Endothelial cell of umbilical vein (primary cell): ENCODE data around the gene TMEM119. TPM values are rescaled to one million over a fixed set of nuclear protein-coding genes. Genes with fewer than 3 reads are reported as not detected.

Experiments used
- BruUV-seq: library from RNA; stranded (reverse); fragments of 400-500 nt; replicated peaks from 2 replicates; lab custom pipeline; 2021; lab: Mats Ljungman, UMichigan
- CTCF ChIA-PET: fragments of 300-600, 350-600 bp; sonication (Branson Sonifier 250); formaldehyde crosslinking; loops from one replicate; lab custom pipeline; 2021; ENCODE audit warnings: antibody characterized with exemption, inconsistent platforms; lab: Charles Lee
- POLR2A ChIA-PET: fragments of 300-600, 350-600 bp; sonication (Branson Sonifier 250); formaldehyde crosslinking; loops from one replicate; lab custom pipeline; 2021; ENCODE audit warnings: antibody characterized with exemption, inconsistent platforms; lab: Charles Lee
- DNase-seq: peaks from one replicate; pipeline ENCODE4 v3.0.0-alpha.2; 2011; ENCODE audit warnings: low read depth, low spot score
- FAIRE-seq: peaks from 2 replicates; lab custom pipeline; 2011; peaks lifted over from hg19 to GRCh38; lab: Jason Lieb, UNC
- H2AFZ ChIP-seq: 2 replicates; pipeline ENCODE4 v1.6.0; 2012; ENCODE audit warnings: low read depth, low read length, control low read depth, inconsistent platforms
- H3K27ac ChIP-seq: 2 replicates; pipeline ENCODE4 v1.5.1; 2011; ENCODE audit warnings: low read depth, mild to moderate bottlenecking, control low read depth, low read length, moderate library complexity; ENCODE audit not compliant: insufficient read depth
- H3K27me3 ChIP-seq, 2 experiments: 2 replicates each; pipeline versions ENCODE4 v1.6.0 to v1.6.1; 2011; ENCODE audit warnings: low read length in 2 of 2, mixed read lengths in 1 of 2; ENCODE audit not compliant: control insufficient read depth in 2 of 2, insufficient read depth in 2 of 2
- H3K36me3 ChIP-seq, 2 experiments: 2 replicates in 1 of 2; 3 replicates in 1 of 2; pipeline ENCODE4 v1.5.1; 2011; ENCODE audit warnings: low read length in 2 of 2, mild to moderate bottlenecking in 1 of 2, moderate library complexity in 1 of 2; ENCODE audit not compliant: control insufficient read depth in 2 of 2, insufficient read depth in 2 of 2; ENCODE audit errors: extremely low read depth in 1 of 2
- H3K4me1 ChIP-seq: 3 replicates; pipeline ENCODE4 v1.5.1; 2011; ENCODE audit warnings: mild to moderate bottlenecking, low read length; ENCODE audit not compliant: control insufficient read depth, insufficient read depth; ENCODE audit errors: extremely low read depth
- H3K4me2 ChIP-seq: 2 replicates; pipeline ENCODE4 v1.6.1; 2011; ENCODE audit warnings: low read length, control low read depth, mixed read lengths; ENCODE audit not compliant: insufficient read depth
- H3K4me3 ChIP-seq, 3 experiments: fragments of 200-600 bp in 1 of 3; sonication (generic), shearing (Covaris generic) in 1 of 3; replicated peaks in 1 of 3; 2 replicates each; pipeline ENCODE4 v1.5.1; 2011 to 2016; ENCODE audit warnings: control low read depth in 3 of 3, low read length in 3 of 3, mild to moderate bottlenecking in 2 of 3, inconsistent platforms in 1 of 3, low read depth in 1 of 3, moderate library complexity in 1 of 3; ENCODE audit not compliant: insufficient read depth in 1 of 3
- H3K79me2 ChIP-seq: 2 replicates; pipeline ENCODE4 v1.6.0; 2012; ENCODE audit warnings: low read length, inconsistent platforms; ENCODE audit not compliant: control insufficient read depth, insufficient read depth
- H3K9ac ChIP-seq: replicated peaks from 2 replicates; pipeline ENCODE3; 2011; ENCODE audit warnings: low read length, control low read depth; ENCODE audit not compliant: insufficient read depth; ENCODE audit errors: extremely low read depth
- H3K9me1 ChIP-seq: replicated peaks from 3 replicates; pipeline ENCODE4 v1.6.0; 2011; ENCODE audit warnings: mild to moderate bottlenecking, low read length; ENCODE audit not compliant: control insufficient read depth, insufficient read depth; ENCODE audit errors: extremely low read depth
- H3K9me3 ChIP-seq: replicated peaks from 2 replicates; pipeline ENCODE4 v1.5.1; 2012; ENCODE audit warnings: low read length, inconsistent platforms; ENCODE audit not compliant: control insufficient read depth, insufficient read depth
- H4K20me1 ChIP-seq: replicated peaks from 2 replicates; pipeline ENCODE3; 2011; ENCODE audit warnings: mild to moderate bottlenecking, low read length; ENCODE audit not compliant: control insufficient read depth, insufficient read depth; ENCODE audit errors: extremely low read depth
- EZH2 ChIP-seq: IDR thresholded peaks from 2 replicates; pipeline ENCODE4 v1.6.1; 2012; ENCODE audit warnings: borderline replicate concordance, low read depth, mild to moderate bottlenecking, moderate library complexity, low read length, inconsistent platforms; ENCODE audit not compliant: severe bottlenecking
- FOS ChIP-seq: IDR thresholded peaks from 2 replicates; pipeline ENCODE4 v1.6.1; 2011; ENCODE audit warnings: mild to moderate bottlenecking, low read length, moderate library complexity, borderline replicate concordance; ENCODE audit not compliant: insufficient read depth
- GATA2 ChIP-seq: IDR thresholded peaks from 2 replicates; pipeline ENCODE4 v1.7.0; 2011; ENCODE audit warnings: low read depth, mild to moderate bottlenecking, moderate library complexity, mixed read lengths, low read length; ENCODE audit not compliant: insufficient read length, insufficient read depth
- JUN ChIP-seq: IDR thresholded peaks from 2 replicates; pipeline ENCODE4 v1.6.1; 2011; ENCODE audit warnings: borderline replicate concordance, low read depth; ENCODE audit not compliant: insufficient read length, insufficient read depth
- MYC ChIP-seq: IDR thresholded peaks from one replicate; pipeline ENCODE4 v1.6.1; 2011; ENCODE audit warnings: mild to moderate bottlenecking, low read depth, low read length
- POLR2A ChIP-seq: IDR thresholded peaks from 2 replicates; pipeline ENCODE4 v1.6.1; 2012; ENCODE audit warnings: low read depth, mild to moderate bottlenecking, control low read depth, low read length
- POLR2AphosphoS5 ChIP-seq: IDR thresholded peaks from 2 replicates; pipeline ENCODE4 v1.6.1; 2012; ENCODE audit warnings: low read depth, mild to moderate bottlenecking, control low read depth, low read length, moderate library complexity; ENCODE audit not compliant: insufficient read depth
- dilution Hi-C: fragments of 300-500 bp; cut with MboI; formaldehyde crosslinking; loops from one replicate; pipeline ENCODE4 v1.15.0; 2019; ENCODE audit warnings: low sequenced_read_pairs; ENCODE audit not compliant: extremely low pct_ligation_motif_present
- intact Hi-C: fragments of 100-400 bp; cut with micrococcal nuclease; formaldehyde crosslinking; loops from one replicate; pipeline ENCODE4 v1.10.0; 2022
- polyA plus RNA-seq, 4 experiments: library from polyadenylated mRNA; depleted of rRNA in 3 of 4; stranded (reverse) in 3 of 4; unstranded in 1 of 4; fragments of >200 nt; gene quantifications; 2 replicates each; pipeline versions ENCODE4 v1.2.1 to v1.2.3, GENCODE V29; 2011 to 2012; ENCODE audit warnings: missing spikeins in 1 of 4
- total RNA-seq: library from RNA; stranded (reverse); gene quantifications from 2 replicates; pipeline ENCODE4 v1.2.3, GENCODE V29; 2021
- TF ChIP-seq, protein P1 (sequence below): IDR thresholded peaks from 2 replicates; pipeline ENCODE4 v1.6.1; 2011; ENCODE audit not compliant: insufficient read depth, insufficient read length
- TF ChIP-seq, protein P2 (sequence below), 2 donors: IDR thresholded peaks; 1 replicate in 1 of 2; 2 replicates in 1 of 2; pipeline ENCODE4 v1.5.1; 2011; ENCODE audit warnings: low read length in 2 of 2, mild to moderate bottlenecking in 2 of 2, moderate library complexity in 2 of 2, control low read depth in 1 of 2, inconsistent platforms in 1 of 2, low read depth in 1 of 2; ENCODE audit not compliant: insufficient read depth in 1 of 2; ENCODE audit errors: extremely low read depth in 1 of 2

The TMEM119 gene
- total and polyA plus RNA-seq, 2 donors (not counting 3 experiments of a cell fraction or from before 2014, with no cell fraction given) = not detected

DNA sequence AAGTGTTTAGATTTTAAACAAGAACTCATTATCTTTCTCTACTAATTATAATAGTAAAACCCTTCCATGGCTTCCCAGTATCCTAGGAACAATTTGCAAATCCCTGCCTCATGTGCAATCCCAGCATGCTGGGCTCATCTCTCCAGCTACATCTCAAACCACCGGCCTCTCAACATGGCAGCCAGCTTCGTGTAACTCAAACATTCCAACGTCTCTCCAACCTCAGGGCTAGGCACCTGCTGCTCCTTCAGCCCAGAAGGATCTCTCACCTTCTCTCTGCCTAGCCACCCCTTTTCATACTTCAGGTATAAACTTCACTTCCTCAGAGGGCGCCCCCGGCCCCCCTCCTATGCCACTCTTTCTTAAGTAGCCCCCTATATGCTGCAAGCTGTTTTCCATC, 44.1 kb downstream of the TMEM119 start:
- DNase-seq (no peak), FAIRE-seq (no peak)
- Histone ChIP-seq H3K4me2 (no peak overlapping the region), H3K27me3 (no peaks in the 10 kb centered on the region), H3K27ac (no peak overlapping the region), H3K9me1 (no peaks in the 10 kb centered on the region), H3K4me3 (no peak overlapping the region), H3K79me2 (peaks cover 94% of the 10 kb centered on the region), H3K9ac (no peak overlapping the region), H2AFZ (no peak overlapping the region), H4K20me1 (peaks cover 5% of the 10 kb centered on the region), H3K4me1 (no peaks in the 10 kb centered on the region), H3K9me3 (no peaks in the 10 kb centered on the region), H3K36me3 (peaks cover 2 to 3% of the 10 kb centered on the region in 2 experiments)
- intact Hi-C loops (no loop called here), dilution Hi-C loops (no loop called here)
- ChIA-PET CTCF (no interaction called here), POLR2A (no interaction called here)
- TF ChIP-seq, protein P1, sequence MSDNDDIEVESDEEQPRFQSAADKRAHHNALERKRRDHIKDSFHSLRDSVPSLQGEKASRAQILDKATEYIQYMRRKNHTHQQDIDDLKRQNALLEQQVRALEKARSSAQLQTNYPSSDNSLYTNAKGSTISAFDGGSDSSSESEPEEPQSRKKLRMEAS = no peak
- TF ChIP-seq MYC = no peak
- TF ChIP-seq FOS = no peak
- TF ChIP-seq JUN = no peak
- TF ChIP-seq GATA2 = no peak
- no peak for TF ChIP-seq EZH2
- TF ChIP-seq, protein P2, sequence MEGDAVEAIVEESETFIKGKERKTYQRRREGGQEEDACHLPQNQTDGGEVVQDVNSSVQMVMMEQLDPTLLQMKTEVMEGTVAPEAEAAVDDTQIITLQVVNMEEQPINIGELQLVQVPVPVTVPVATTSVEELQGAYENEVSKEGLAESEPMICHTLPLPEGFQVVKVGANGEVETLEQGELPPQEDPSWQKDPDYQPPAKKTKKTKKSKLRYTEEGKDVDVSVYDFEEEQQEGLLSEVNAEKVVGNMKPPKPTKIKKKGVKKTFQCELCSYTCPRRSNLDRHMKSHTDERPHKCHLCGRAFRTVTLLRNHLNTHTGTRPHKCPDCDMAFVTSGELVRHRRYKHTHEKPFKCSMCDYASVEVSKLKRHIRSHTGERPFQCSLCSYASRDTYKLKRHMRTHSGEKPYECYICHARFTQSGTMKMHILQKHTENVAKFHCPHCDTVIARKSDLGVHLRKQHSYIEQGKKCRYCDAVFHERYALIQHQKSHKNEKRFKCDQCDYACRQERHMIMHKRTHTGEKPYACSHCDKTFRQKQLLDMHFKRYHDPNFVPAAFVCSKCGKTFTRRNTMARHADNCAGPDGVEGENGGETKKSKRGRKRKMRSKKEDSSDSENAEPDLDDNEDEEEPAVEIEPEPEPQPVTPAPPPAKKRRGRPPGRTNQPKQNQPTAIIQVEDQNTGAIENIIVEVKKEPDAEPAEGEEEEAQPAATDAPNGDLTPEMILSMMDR (IDR thresholded peaks at IDR 0.05; ENCODE audit: extremely low read depth in 1 of 2, insufficient read depth in 1 of 2, low read depth in 1 of 2, low read length in 2 of 2) = no peak
- no peak for TF ChIP-seq POLR2AphosphoS5
- no peak for TF ChIP-seq POLR2A
- BruUV-seq = no TSS peak
